Right lobe of liver (tissue), 4 donors: ENCODE results near the gene LLGL1.

Experiments
- POLR2A ChIP-seq: fragments of 450-650 bp; IDR thresholded peaks from one replicate; pipeline ENCODE4 v1.6.1; 2017; ENCODE audit warnings: antibody characterized with exemption, mild to moderate bottlenecking
- TF ChIP-seq, protein P1 (sequence below), 4 donors: fragments of 200-600 bp in 3 of 4; fragments of 450-650 bp in 1 of 4; IDR thresholded peaks; one replicate each; pipeline versions ENCODE4 v1.5.1 to v1.8.0; 2016 to 2022; ENCODE audit warnings: antibody characterized with exemption in 4 of 4, mild to moderate bottlenecking in 2 of 4
- donor health status: DM: no; HTN: no; CAD: no.
- donor health status: DM: no; HTN: no; CAD: no.
- donor health status: DM: no; HTN: yes; CAD: no.

DNA sequence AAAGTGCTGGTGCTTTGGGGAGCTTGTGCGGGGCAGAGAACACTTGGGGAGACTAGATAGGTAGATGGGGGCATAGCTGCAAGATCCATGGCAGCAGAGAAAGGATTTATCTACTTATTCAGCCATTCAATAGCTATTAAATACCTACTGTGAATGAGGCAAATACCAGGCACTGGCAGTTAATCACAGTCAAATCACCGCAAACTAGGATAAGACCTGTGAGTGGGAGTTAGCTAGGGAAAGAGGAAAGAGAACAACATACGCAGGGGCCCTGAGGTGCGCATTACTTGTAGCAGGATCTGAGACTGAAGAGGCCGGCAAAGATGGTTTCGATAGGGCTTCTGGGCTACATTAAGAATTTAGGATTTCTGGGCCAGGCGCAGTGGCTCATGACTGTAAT is 45.6 kb upstream of the LLGL1 start:
- TF ChIP-seq, protein P1, sequence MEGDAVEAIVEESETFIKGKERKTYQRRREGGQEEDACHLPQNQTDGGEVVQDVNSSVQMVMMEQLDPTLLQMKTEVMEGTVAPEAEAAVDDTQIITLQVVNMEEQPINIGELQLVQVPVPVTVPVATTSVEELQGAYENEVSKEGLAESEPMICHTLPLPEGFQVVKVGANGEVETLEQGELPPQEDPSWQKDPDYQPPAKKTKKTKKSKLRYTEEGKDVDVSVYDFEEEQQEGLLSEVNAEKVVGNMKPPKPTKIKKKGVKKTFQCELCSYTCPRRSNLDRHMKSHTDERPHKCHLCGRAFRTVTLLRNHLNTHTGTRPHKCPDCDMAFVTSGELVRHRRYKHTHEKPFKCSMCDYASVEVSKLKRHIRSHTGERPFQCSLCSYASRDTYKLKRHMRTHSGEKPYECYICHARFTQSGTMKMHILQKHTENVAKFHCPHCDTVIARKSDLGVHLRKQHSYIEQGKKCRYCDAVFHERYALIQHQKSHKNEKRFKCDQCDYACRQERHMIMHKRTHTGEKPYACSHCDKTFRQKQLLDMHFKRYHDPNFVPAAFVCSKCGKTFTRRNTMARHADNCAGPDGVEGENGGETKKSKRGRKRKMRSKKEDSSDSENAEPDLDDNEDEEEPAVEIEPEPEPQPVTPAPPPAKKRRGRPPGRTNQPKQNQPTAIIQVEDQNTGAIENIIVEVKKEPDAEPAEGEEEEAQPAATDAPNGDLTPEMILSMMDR (IDR thresholded peaks at IDR 0.05): no peak
- no peak for TF ChIP-seq POLR2A
